GM12865 (cell line): ENCODE data around the gene ZSCAN23.
A peak's percentile ranks its signal among the peaks of the same experiment; 100 is the strongest.
"Not testable (repeated sequence)": the region's sequence is repeated elsewhere in the genome, so short reads cannot be mapped to it uniquely, and the experiment has no call there.

Experiments
- DNase-seq: peaks from one replicate; pipeline ENCODE4 v3.0.0; 2010; ENCODE audit warnings: low read depth
- H3K4me3 ChIP-seq: 2 replicates; pipeline ENCODE4 v1.5.1; 2011; ENCODE audit warnings: mild to moderate bottlenecking, low read depth, low read length, control low read depth
- CTCF ChIP-seq: IDR thresholded peaks from 2 replicates; pipeline ENCODE4 v1.5.1; 2011; ENCODE audit warnings: low read length, control low read depth, low read depth, inconsistent platforms; ENCODE audit not compliant: insufficient read depth; ENCODE audit errors: missing control alignments

ZSCAN23 gene

DNA sequence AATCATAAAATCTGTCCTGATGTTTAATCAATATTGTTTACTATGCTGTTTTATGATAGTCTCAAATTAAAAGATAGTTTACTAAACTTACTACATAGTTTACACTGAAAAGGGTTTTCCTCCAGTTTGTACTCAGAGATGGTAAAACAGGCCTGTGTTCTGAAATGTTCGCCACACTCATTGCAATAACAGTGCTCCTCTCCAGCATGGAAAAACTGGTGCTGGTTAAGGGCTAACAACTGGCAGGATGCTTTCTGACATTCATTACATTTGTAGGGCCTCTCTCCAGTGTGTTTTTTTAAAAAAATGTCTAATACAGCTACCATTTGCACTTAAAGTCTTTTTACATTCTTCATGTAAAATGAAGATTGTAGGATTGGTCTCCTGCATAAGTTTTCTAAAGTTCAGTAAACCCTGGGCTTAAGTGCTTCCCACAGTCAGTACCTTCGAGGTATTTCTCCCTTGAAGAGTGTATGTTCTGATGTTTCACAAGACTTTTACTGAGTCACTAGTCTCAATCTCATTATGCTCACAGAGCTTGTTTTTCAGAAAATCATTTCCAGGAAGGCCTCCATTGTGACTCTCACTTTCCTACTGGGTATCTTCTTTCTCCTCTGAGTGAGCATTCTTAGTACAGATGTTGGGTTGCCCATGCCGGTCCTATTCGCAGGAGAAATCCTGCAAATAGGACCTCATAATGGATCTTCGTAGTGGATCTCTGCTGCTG, 35.1 kb downstream of the ZSCAN23 start:
- DNase-seq: no peak
- no peak overlapping the region for H3K4me3 ChIP-seq
- TF ChIP-seq CTCF: no peak

DNA sequence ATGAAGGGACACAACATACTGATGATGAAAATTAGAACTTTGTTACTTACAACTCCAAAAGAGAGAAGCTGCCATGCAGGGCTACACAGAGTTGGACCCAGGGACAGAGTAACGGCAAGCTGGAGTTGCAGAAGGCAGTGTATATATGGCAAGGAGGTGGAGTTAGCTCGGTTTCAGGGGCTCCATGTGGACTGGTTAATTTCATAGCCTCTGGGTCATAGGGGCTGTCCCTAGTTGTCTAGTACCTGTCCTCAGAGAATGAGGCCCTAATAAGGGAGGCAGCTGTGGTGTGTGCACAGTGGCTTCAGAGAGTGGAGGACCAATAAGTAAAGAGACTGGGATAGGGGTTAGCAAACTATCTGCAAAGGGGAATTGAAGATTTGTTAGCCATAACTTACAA, 35.9 kb downstream of the ZSCAN23 start:
- no peak overlapping the region for H3K4me3 ChIP-seq
- TF ChIP-seq CTCF: no peak
- no peak for DNase-seq

GRCh38 chr6:28403923-28404322, 39.4 kb downstream of the ZSCAN23 start:
- H3K4me3 ChIP-seq, DNase-seq: not testable (repeated sequence)

- no peak overlapping the region for H3K4me3 ChIP-seq
- DNase-seq: no peak
These were observed 41.1 kb downstream of the ZSCAN23 start for GRCh38 chr6:28402197-28402596.

GRCh38 chr6:28401172-28401571, 42.1 kb downstream of the ZSCAN23 start:
- no peak overlapping the region for H3K4me3 ChIP-seq
- DNase-seq: no peak
- no peak for TF ChIP-seq CTCF

More at GRCh38 chr6:28402197-28402596, 41.1 kb downstream of the ZSCAN23 start:
- TF ChIP-seq CTCF: no peak

DNA sequence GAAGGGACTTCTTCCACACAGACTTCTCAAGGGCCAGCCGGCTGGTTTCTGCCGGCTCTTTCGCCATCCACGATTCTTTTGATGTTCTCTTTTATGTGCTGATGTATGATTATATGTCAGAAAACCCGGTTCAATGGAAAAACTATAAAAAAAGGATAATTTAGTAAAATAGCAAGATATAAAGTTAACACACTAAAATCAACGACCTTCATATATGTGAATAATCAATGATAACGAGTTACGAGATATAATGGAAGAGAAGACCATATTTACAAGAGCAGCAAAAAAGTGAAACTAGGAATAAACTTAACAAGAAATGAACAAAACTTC, 43.2 kb downstream of the ZSCAN23 start:
- H3K4me3 ChIP-seq: peak overlapping the region; percentile 96
- no peak for TF ChIP-seq CTCF

GRCh38 chr6:28399350-28400121, 43.8 kb downstream of the ZSCAN23 start, which contains the start of gene ZSCAN12:
ZSCAN12 (minus strand) TSS chr6:28399747; CDS start chr6:28398405, 1,342 bp downstream.
- DNase-seq: peak; percentile 96
- TF ChIP-seq CTCF: peak; percentile 65
- peak within 1 kb of the TSS; percentile 96 for H3K4me3 ChIP-seq

More for the DNA sequence above, 43.2 kb downstream of the ZSCAN23 start:
- no peak for DNase-seq
